ENCODE data around the gene ABTB1.

The ABTB1 gene

DNA sequence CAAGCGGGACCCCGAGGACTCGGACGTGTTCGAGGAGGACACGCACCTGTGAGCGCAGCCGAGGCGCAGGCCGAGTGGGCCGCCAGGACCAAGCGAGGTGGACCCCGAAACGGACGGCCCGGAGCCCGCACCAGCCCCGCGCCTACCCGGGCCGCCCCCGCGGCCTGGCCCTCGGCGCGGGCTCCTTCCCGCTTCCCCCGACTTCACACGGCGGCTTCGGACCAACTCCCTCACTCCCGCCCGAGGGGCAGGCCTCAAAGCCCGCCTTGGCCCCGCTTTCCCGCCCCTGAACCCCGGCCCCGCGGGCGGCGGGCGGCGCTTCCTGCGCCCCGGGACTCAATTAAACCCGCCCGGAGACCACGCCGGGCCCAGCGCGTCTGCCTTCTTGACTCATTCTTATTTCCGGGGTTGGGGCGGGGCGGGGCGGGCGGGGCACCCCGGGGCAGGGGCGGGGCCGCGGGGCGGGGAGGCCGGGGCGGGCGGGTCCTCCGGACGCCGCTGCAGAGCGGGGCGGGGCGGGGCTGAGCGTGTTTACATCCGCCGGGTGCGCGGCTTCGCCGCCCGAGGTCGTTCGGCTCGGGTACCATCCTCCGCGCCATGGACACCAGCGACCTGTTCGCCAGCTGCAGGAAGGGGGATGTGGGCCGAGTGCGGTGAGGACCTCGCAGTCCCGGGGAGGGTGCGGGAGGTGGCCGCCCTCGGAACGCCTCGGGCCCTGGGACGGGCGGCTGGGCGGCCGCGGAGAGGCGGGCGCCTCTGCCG, at the start of gene ABTB1:
Gene ABTB1, plus strand, starts transcription at position 524 of the 762 bp plus-strand sequence. Its CDS starts 74 bp downstream, at position 598.
- peak; percentile 85 to 89 for DNase-seq

DNA sequence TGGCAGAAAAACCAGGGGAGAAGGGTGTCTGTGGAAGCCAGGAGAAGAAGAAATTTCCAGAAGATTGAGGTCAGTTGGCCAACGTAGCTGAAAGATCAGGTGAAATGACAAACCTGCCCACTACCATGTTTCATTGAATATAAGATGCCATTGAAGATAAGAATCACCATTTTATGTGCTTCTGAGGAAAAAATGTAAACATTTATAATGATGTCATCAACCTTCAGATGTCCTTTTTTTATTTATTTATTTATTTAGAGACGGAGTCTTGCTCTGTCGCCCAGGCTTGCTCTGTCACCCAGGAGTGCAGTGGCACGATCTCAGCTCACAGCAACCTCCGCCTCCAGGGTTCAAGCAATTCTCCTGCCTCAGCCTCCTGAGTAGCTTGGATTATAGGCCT, 48.7 kb upstream of the ABTB1 start:
- no peak for DNase-seq

DNA sequence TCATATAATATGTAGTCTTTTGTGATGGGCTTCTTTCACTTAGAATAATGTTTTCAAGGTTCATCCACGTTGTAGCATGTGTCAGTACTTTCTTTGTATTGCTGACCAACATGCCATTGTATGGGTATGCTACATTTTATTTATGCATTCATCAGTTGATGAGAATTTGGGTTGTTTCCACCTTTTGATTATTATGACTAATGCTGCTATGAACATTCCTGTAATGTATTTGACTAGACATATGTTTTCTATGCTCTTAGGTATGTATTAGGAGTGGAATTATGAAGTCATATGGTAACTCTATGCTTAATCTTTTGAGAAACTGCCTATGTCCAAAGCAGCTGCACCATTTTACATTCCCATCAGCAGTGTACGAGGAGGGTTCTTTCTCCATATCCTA, 46.9 kb upstream of the ABTB1 start:
- no peak for DNase-seq

DNA sequence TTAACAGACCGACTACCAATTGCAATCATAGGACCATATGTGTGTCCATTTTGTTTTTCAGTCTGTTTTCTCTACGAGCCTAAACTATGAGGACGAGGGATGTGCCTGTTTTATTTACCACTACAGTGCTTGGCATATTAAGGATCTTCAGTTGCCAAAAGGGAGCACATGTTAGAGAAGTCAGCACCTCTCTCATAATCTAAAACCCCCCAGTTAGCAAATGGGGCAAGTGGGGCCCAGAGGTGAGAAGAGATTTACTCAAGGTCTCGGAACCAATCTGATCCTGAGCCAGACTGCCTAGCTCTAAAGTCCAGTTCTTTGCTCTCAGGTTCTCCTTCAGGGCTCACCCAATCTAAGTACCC, 44.3 kb upstream of the ABTB1 start:
- no peak for DNase-seq

DNA sequence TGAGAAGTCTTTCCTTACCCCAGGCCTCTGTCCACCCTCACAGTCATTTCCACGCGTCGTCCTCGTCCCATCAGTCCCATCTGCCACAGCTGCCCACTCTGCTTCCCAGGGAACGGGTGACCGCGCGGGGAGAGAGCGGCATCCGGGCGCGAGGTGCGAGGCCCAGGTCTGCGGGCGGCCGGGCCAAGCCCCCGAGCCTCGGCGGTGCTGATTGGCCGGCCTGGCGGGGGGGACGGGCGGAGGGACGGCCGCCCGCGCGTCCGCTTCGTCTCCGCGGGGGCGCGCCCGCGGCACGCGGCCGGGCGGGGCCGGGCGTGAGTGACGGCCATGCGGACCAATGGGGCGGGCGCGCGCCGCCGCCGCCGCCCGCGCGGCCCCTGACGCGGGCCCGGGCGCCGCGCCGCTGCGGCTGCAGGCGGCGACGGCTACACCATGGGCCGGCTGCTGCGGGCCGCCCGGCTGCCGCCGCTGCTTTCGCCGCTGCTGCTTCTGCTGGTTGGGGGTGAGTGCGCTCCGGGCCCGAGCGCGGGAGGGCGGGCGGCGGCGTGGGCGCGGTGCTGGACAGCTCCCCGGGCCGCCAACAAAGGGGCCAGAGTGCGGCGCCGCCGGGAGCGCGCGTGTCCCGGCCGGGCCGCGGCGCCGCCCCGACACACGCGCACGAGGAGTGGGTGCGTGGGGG, 43.8 kb upstream of the ABTB1 start, which contains the start of gene PODXL2:
Gene PODXL2, plus strand, starts transcription at position 398 of the 679 bp plus-strand sequence. Its CDS starts 35 bp downstream, at position 433.
- DNase-seq: peak; percentile 25 to 52

DNA sequence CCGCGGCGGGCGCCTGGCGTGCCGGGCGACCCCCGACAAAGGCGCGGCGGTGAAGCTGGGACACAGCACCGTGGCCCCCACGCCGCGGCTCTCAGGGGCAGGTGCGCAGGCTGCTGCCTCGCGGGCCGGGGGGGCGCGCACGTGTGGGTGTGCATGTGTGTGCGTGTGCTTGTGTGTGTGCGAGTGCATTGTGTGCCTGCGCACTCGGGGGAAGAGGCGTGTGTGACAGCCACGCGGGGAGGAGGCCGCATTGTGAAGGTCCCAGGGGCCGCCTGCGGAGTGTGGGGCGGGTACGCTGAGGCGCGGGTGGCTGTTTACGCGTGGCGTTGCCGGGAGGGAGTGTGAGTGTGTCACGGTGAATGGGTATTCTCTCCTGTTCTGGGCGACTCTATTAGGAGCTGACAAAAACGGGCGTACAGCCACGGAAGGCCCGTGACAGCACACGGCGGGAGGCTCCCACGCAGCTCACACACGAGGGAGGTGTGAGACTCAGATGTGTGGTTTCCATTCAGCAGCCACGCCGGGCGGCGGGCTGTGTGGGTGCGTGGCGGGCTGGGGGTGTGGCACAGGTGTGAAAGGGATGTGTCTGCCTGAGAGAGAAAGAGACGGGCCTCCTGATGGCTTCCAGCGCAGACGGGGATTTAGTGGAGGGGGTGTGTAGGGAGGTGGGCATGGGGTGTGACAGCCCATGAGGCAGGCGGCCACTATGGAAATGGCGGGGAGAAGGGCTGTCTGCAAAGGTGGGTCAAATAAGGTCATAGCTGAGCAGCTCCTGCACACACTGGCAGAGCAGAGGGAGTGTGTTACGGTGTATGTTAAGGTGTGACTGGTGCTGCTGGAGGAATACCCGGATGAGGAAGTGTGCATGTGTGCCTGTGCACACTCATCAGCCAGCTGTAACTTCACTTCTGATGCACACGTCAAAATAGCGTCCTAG, 43.0 kb upstream of the ABTB1 start:
- DNase-seq: peak; percentile 35 to 51

DNA sequence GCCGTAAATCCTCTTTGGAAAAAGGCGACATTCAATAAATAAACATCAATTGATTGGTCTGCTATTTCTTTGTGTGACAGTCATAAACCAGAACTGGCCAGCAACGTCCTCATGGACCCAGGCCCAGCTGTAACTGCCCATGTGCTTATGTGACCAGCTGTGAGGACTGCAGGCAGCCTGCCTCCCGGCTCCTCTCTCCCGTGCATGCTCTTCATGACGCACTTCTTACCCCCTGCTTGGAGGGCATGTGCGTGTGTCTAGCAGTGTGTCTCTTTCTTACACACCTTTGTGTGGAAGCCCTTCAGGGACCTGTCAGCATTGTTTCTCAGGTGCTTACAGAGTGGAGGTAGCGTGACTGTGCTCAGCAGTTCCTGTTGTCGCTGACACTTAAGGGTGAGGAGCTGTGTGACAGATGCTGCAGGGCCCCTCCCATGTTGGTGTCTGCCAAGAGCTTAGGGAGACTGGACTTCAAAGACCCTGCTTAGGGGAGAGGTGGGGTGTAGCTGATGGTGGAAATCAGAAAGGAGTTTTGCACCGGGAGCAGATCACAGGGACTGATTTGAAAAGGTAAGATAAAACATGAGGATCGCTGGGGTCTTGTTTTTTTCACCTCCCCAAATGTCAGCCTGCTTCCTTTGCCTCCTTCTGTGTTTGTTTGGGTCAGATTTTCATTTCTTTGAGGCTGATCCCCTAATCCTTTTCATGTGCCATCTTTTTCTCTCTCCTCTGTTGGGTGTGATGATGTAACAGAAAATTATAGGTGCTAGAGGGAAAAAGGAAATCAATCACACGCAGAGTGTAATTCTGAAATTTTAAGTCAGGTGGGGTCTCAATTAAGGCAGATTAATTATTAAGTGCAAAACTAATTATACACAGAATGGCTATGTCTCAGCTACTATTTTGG, 41.7 kb upstream of the ABTB1 start:
- no peak for DNase-seq

DNA sequence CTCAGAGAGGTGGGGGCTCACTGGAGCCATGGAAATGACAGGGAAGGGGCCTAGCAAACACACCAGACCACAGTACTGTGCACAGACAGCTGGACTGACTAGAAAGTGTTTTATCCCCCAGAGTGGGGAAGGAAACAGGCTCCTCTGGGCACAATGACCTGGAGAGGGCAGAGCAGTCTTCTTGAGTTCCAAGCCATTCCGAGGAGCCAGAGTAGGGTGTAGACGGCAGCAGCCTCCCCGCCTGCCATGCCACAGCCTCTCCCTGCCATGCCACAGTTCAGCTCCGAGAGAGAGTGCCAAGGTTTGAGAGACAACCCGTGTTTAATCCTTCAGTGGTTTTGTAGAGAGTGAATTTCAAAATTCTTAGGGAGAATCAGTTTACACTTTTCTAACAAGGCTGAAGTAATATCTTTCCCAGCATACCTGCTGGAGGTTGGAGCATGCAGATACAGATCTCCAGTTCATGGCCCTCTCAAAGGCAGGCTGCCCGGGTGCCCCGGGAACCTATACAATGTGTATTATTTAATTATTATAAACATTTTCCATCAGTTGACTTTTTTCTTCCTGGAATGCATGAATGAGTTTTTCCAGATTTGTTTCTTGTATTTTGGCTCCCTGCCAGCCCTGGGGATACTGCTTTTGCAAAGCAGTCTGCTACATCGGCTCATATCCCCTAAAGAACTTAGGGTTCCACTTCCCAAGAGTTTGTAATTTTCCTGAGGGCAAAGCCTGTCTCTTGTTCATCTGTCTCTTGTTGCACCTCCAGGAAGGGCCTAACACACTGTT, 40.5 kb upstream of the ABTB1 start:
- DNase-seq: no peak

DNA sequence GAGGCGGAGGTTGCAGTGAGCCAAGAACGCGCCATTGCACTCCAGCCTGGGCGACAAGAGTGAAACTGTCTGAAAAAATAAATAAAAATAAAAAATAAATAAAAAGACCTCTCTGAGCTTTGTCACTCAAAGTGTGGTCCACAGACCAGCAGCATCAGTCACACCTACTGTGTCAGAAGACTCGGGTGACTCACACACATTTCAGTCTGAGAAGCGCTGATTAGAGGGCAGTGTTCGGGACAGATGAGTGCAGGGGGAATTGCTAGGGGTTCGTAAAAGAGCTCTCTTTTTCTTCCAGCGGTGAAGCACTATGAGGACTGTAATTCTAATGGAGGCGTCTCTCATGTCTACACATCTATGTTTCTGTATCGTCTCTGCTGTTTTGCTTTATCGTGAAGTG, 38.1 kb upstream of the ABTB1 start:
- DNase-seq: no peak

DNA sequence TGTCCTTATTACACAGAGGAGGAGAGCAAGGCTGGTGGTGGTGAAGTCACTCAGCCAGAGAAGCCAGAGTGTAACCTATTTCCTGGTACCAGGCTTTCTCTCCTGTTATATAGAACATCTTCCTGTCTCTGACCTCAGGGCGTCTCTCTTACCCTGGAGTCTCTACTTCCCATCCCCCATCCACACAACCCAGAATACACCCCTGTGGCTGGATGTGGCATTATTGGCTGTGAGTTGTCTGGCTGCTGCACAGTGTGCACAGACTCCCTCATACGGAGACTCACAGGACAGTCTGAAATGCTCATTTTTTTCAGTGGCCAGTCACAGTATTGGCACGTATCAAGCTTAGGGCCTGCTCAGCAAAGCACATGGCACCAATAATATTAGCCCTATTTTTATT, 35.2 kb upstream of the ABTB1 start:
- DNase-seq: peak; percentile 26 to 51

DNA sequence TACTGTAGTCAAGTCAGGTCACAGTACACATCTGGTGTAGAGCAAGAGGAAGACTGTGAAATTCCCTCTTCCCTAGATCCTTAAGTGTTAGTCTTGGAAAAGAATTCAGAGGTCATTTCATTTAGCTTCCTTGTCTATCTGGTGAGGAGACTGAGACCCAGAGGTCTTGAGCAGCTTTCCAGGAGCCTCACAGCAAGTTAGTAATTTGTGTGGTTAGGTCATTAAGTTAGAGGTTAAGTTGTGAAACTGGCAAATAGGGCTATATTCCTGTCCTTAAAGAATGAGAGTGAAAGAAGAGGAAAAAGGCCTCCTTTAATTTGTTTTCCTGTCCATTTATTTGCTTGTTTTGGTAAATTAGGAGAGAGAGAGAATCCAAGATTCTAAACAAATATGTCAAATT, 34.8 kb upstream of the ABTB1 start:
- DNase-seq: no peak

DNA sequence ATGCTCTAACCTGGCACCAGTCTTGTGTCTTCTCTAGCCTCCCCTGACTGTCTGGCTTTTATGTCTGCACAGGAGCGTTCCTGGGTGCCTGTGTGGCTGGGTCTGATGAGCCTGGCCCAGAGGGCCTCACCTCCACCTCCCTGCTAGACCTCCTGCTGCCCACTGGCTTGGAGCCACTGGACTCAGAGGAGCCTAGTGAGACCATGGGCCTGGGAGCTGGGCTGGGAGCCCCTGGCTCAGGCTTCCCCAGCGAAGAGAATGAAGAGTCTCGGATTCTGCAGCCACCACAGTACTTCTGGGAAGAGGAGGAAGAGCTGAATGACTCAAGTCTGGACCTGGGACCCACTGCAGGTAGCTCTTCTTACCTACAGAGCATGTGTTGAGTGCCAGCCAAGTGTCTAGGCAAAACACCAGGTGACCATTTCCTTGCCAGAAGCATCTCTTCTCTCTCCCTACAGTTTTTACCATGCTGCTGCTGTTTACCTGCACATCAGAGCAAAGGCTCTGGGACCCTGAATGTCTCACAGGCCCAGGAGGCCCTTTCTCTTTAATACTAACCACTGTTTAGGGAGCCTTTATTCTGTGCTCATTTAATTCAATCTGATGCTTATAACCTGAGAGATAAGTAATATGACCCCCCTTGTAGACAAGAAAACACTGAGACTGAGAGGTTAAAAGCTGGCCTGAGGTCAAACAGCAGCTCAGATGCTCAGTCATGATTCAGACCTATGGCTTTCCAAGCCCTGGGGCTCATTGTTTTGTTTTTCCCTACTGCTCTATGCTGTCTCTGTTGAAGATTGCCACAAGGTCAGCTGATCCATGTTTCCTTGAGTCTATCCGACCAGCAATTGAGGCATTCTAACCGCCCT, 33.3 kb upstream of the ABTB1 start:
- DNase-seq: no peak

DNA sequence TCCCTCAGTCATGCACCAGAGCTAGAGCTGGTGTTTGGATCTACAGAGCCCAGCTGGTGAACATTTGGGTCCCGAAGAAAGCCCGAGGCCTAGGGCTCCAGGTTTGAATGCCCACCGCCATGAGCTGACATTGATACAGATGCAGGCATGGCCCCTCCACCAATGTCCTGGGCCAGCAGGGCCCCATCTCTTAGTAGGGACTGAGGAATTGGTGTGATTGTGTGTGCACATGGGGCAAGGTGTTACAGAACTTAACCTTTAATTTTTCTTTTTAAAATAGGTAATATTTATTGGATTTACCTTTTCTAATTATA, 32.8 kb upstream of the ABTB1 start:
- DNase-seq: no peak

DNA sequence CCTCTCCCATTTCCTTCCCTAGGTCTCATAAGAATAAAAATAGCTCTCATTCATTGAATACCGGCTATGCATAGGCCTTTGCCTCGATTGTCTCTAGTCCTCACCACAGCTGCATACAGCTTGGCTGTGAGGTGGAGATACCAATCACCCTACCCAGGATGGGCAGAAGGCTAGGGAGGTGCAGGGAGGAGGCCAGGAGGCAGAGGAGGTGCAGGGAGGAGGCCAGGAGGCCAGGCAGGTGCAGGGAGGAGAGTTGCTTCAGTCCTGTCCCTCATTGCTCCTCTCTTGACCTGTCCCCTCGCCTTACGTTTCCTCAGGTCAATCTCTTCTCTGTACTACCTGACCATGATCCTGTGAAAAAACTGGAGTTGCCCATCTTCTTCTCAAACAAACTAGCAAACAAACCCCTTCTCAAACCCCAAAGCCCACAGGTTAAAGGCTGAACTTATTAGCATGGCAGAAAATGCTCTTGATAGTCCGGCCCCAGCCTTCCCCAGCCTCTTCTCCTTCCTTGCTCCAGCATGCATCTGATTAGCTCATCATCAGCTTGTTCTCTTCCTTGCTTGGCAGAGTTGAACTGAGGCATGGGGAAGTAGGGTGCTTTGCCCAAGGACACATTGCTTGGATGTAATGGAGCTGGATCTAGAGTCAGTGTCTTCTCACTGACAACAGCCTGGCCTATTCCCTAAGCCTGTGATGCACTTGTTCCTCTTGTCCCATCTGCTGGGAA, 27.9 kb upstream of the ABTB1 start:
- no peak for DNase-seq

DNA sequence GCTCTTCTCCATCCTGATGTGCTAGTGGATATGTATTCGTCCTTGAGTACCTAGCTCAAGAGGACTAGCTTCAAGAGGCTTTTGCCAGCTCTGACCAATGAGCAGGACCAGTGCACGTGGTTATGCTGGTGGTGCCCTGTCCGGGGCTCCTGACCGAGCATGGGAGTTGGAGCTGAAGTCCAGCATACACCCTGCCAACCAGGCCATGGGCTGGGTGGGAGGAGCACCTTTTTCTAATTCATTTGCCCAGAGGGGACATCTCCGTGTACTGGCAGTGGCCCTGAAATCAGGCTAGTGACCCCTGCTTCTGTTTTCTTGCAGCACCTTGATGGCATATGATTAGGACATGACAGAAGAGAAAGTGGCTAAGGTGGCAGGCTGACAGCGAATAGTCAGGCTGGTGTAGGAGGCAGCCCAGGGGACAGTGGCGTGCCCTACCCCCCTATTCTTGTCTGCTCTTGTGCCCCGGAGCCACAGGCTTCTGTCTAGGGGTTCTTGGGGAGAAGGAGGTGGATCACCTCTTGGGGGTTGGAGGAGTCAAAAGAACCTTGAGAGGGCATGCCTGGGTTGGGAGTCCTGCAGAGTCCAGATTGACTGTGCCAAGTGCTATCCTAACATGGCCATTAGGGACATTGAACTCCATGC, 27.3 kb upstream of the ABTB1 start:
- DNase-seq: no peak

DNA sequence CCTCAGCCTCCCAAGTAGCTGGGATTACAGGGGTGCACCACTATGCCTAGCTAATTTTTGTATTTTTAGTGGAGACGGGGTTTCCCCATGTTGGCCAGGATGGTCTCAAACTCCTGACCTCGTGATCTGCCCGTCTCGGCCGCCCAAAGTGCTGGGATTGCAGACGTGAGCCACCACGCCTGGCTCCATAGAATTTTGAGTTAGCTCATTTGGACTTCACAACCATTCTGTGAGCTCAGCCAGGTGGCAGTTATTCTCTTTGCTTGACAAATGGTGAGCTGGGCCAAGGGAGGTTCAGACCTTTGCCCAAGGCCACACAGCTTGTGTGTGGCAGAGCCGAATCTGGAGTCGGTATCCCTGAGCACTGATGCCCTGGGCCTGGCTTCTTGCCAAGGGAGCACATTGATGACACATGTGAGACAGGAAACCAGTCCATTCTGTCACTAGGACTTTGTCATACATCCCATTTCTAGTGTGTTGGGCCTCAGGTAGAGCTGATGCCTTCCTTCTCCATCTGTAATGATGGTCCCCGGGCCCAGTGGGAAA, 26.2 kb upstream of the ABTB1 start:
- DNase-seq: no peak

DNA sequence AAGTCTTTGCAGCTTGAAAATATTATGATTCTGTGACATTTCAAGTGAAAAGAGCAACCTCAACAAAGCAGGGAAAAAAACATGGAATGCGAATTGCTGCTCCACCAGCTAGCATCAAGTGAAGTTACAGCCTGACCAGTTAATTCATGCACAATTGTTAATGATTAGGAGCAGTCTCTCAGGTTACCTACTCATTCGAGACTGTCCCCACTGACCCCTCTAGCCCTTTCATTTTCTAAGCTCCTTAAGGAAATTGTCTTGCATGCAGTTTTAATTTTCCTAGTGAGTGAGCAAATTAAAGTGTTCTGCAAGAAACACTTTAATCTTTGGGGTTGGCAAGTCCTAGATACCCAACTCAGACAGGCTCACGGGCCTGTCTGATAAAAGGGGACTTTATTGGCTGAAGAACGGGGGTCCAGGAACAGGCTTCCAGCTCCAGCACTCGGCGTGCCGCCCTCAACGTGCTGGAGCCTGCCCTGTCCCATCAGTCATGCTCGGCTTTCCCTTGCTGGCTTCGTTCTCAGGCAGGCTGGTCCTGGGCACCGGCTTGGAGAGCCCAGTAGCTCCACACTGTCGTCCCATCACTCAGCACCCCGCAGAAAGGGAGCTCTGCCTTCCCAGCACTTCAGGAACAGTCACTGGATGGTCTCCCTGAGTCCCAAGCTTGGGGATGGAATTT, 25.4 kb upstream of the ABTB1 start:
- DNase-seq: no peak

DNA sequence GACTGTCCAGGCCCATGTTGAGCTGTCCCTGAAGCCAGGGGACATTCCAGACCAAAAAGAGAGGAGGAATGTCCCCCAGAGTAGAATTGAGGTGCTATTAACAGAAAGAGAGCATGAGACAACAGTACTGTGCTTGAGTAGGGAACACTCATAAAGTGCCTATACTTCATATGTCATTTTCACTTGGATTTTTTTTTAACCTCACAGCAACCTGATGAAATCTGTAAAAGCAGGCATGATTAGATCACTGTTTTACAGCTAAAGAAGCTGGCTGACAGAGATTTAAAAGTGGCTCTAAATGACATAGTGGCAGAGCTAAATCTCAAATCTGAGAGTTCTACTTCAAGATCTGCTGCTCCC, 24.9 kb upstream of the ABTB1 start:
- no peak for DNase-seq

DNA sequence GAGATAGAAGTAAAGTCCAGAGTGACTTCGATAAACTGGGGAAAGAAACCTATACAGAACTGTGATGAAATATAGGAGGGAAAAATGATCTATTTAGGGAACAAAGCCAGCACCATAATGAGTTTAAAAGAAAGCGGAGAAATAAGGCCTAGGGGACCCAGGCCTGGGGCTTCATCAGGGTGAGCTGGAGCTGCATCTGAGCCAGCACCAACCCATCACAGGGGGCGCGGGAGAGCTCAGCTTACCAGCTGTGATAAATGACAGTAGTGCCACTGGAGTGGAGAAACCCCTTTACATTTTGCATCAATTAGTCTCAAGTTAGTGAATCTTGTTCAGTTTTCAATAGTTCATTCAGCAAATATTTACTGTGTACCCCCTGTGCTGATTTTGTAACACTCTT, 22.5 kb upstream of the ABTB1 start:
- DNase-seq: no peak

Measured in CD4-positive, alpha-beta T cell treated with Interferon alpha-2 for 1 hour (primary cell).